Stimulated activated CD8-positive, alpha-beta memory T cell treated with anti-CD3 and anti-CD28 coated beads, Interleukin-7, amount 100 ng/mL, for 48 hours (primary cell): ENCODE data around the gene PES1.
"Not testable (repeated sequence)": the region's sequence is repeated elsewhere in the genome, so short reads cannot be mapped to it uniquely, and the experiment has no call there.

ENCODE experiments used
- DNase-seq, 2 donors: peaks; one replicate each; pipeline ENCODE4 v3.0.0-alpha.2; 2020; ENCODE audit warnings: low read depth in 1 of 2; ENCODE audit errors: extremely low read depth in 1 of 2

Gene PES1

DNA sequence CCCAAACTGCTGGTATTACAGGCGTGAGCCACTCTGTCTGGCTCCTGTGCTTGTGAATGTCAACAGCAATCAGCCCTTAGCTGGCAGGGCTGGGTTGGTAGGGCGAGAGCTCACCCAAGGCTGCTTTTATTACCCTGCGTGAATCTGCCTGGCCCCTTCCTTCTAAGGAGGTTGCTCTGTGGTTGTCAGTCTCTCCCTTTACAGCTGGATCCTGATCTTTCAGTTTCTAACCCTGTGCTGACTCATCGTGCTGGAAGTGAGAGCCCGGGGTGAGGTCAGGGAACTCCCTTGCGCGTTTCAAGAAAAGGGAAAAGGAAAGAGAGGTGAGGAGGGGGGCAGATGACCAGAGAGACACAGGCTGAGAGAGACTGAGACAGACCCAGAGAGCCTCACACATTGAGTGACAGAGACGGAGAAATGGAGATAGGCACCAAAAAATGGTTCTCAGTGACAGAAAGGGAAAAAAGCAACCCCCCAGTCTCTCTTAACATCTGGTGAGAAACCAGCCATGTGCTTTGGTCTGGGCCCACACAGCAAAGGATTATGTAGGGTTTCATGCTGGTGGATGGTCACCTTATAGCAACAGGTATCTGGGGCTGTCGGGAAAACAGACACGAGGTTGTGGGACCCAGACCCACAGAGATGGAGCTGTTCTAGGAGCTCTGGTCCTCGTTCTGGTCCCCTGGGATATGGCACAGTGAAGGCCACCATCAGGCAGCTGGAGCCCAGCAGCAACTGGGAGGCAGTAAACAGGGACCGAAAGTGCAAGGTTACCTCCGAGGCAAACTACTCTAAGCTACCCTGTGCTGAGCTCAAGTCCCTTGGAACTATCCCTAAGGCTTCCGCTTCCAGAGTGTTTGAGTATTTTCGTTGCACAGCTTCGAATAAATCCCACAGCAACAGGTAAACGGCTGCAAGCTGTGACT is 17.8 kb upstream of the PES1 start:
- DNase-seq: peak in 1 of 2 donors; percentile 37

- DNase-seq: no peak
Observed at GRCh38 chr22:30607939-30608338, 16.2 kb upstream of the PES1 start.

GRCh38 chr22:30607300-30607930 is 15.7 kb upstream of the PES1 start:
- no peak for DNase-seq

- DNase-seq: peak in 1 of 2 donors; percentile 27
Observed at GRCh38 chr22:30606455-30607299, 15.0 kb upstream of the PES1 start, which contains the start of gene TCN2. TSS of gene TCN2 (plus strand) at chr22:30607174. CDS start at chr22:30607332, 158 bp downstream.

GRCh38 chr22:30605449-30606110 is 13.9 kb upstream of the PES1 start:
- DNase-seq: peak in 1 of 2 donors; percentile 23

GRCh38 chr22:30604723-30605122 is 13.0 kb upstream of the PES1 start:
- no peak for DNase-seq

DNA sequence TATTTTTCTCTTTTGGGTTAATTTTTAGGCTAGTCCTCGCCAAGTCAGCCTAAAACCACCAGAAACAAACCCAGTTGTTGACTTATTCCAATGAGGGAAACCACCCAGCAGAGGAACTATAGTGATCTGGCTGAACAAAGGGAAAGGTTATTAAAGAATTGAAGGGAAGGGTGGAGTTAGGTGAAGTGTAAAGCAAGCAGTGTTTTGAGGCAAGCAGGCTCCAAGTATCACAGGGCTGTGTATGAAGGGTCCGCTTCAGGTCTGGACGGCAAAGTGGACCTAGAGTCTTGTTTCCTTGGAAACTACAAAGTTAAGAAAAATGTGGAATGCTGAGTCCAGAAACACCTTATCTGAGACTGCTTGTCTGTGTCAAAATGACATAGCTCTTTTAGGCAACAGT is 12.1 kb upstream of the PES1 start:
- no peak for DNase-seq

- DNase-seq: no peak
Observed at GRCh38 chr22:30602049-30602448, 10.3 kb upstream of the PES1 start.

- DNase-seq: no peak
Observed at GRCh38 chr22:30601464-30601863, 9.8 kb upstream of the PES1 start.

GRCh38 chr22:30600921-30601320 is 9.2 kb upstream of the PES1 start:
- no peak for DNase-seq

DNA sequence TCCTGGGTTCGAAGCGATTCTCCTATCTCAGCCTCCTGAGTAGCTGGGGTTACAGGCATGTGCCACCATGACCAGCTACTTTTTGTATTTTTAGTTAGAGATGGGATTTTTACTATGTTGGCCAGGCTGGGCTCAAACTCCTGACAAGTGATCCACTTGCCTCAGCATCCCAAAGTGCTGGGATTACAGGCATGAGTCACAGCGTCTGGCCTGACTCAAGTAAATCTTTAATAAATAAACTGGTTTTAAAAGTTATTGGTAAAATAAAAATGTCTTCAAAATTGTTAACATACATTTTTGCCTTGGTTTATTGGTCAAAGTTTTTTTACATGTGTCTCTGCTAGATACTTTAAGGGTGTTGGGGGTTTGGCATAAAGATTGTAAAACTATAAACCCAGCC is 7.3 kb upstream of the PES1 start:
- DNase-seq: no peak

DNA sequence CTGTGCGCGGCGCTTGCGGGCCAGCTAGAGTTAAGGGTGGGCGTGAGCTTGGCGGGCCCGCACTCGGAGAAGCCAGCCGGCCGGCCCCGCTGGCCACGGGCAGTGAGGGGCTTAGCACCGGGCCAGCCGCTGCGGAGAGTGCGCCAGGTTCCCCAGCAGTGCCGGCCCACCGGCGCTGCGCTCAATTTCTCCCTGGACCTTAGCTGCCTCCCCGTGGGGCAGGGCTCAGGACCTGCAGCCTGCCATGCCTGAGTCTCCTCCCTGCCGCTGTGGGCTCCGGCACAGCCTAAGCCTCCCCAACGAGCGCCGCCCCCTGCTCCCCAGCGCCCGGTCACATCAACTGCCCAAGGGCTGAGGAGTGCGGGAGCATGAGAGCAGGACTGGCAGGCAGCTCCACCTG is 5.2 kb upstream of the PES1 start:
- no peak for DNase-seq

GRCh38 chr22:30596199-30596598 is 4.5 kb upstream of the PES1 start:
- DNase-seq: no peak

GRCh38 chr22:30592360-30592713 is 627 bp upstream of the PES1 start:
- DNase-seq: not testable (repeated sequence)

GRCh38 chr22:30591191-30591587 is 521 bp downstream of the PES1 start:
- no peak for DNase-seq

DNA sequence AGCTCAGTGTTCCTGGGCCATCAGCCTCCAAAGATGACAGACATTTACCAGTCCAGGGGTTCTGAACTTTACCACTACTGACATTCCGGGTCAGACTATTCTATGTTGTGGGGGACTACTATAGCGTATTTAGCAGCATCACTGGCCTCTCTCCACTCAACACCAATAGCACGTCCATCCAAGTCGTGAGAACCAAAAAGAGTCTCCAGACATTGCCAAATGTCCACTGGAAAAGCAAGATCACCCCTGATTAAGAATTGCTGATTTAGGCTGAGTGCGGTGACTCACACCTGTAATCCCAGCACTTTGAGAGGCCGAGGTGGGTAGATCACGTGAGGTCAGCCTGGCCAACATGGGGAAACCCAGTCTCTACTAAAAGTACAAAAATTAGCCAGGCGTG is 5.3 kb downstream of the PES1 start:
- no peak for DNase-seq

DNA sequence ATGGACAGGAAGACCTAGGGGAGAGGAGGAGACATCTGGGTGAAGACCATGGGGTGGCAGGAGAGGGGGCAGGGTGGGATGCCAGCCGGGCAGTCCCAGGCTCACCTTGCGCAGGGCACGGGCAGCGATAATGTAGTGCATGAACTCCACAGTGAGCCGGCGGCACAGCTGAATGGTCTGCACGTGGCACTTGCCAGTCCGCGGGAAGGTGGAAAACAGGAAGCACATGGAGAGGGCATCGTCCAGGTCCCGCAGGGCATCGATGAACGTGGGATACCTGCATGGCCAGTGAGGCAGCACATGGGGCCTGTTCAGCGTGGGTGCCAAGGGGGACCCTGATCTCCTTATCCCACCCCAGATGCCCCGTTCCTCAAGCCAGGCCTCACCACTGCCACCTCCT is 7.3 kb downstream of the PES1 start:
- no peak for DNase-seq

GRCh38 chr22:30582788-30583545 is 8.7 kb downstream of the PES1 start:
- no peak for DNase-seq

DNA sequence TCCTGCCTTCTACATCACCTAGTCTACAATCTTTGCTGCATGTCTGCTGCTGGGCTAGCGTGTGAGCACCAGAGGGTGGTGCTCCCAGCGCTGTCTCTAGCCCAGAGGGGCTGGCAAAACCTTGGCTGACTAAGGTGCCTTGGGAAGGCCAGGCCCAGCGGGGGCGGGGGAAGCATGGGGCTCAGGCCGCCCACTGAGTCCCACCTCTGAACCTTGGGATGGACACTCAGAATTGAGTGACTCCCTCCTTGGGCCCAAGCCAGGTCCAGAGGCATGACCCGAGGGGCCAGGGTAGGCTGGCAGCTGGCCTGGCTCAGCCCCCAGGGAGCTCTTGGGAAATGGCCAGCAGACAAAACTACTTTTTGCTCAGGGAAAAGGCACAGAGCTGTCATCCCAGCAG is 9.7 kb downstream of the PES1 start:
- DNase-seq: no peak

- no peak for DNase-seq
Observed at GRCh38 chr22:30580896-30581295, 10.8 kb downstream of the PES1 start.
